Smooth muscle cell (in vitro differentiated cells): ENCODE results near the gene BTNL2. TPM values are rescaled to one million over a fixed set of nuclear protein-coding genes. Genes with fewer than 3 reads are reported as not detected.

ENCODE experiments used
- DNase-seq: peaks from one replicate; lab custom pipeline; 2025; ENCODE audit not compliant: unreplicated experiment; lab: John Stamatoyannopoulos, UW
- H2AFZ ChIP-seq: fragments of 200-600 bp; sonication (generic); 2 replicates; pipeline ENCODE4 v1.6.0; 2016; ENCODE audit warnings: antibody characterized with exemption, low read depth, mild to moderate bottlenecking
- H3F3A ChIP-seq: fragments of 200-600 bp; sonication (generic); 2 replicates; pipeline ENCODE4 v1.6.0; 2017; ENCODE audit warnings: antibody characterized with exemption, low read depth
- H3K27ac ChIP-seq: fragments of 200-600 bp; sonication (generic); 2 replicates; pipeline ENCODE4 v1.5.1; 2016; ENCODE audit warnings: low read depth, mild to moderate bottlenecking
- H3K27me3 ChIP-seq: fragments of 200-600 bp; sonication (generic); 2 replicates; pipeline ENCODE4 v1.6.1; 2016; ENCODE audit warnings: low read depth, mild to moderate bottlenecking
- H3K36me3 ChIP-seq: fragments of 200-600 bp; sonication (generic); 2 replicates; pipeline ENCODE4 v1.5.1; 2016; ENCODE audit warnings: low read depth
- H3K4me1 ChIP-seq: fragments of 200-600 bp; sonication (generic); 2 replicates; pipeline ENCODE4 v1.5.1; 2016; ENCODE audit warnings: low read depth
- H3K4me2 ChIP-seq: fragments of 200-600 bp; sonication (generic); 2 replicates; pipeline ENCODE4 v1.6.0; 2016; ENCODE audit warnings: mild to moderate bottlenecking
- H3K4me3 ChIP-seq: fragments of 200-600 bp; sonication (generic); 2 replicates; pipeline ENCODE4 v1.5.1; 2016; ENCODE audit warnings: mild to moderate bottlenecking
- H3K79me2 ChIP-seq: fragments of 200-600 bp; sonication (generic); 2 replicates; pipeline ENCODE4 v1.6.0; 2016; ENCODE audit warnings: low read depth, mild to moderate bottlenecking
- H3K9ac ChIP-seq: fragments of 200-600 bp; sonication (generic); 2 replicates; pipeline ENCODE4 v1.6.0; 2016; ENCODE audit warnings: low read depth
- H3K9me3 ChIP-seq: fragments of 200-600 bp; sonication (generic); replicated peaks from 2 replicates; pipeline ENCODE4 v1.5.1; 2016; ENCODE audit warnings: low read depth
- H4K20me1 ChIP-seq: fragments of 200-600 bp; sonication (generic); 2 replicates; pipeline ENCODE4 v1.6.0; 2016; ENCODE audit warnings: low read depth
- CTCF ChIP-seq: fragments of 200-600 bp; sonication (generic); IDR thresholded peaks from 2 replicates; pipeline ENCODE4 v1.5.1; 2017; ENCODE audit warnings: borderline replicate concordance, mild to moderate bottlenecking, antibody characterized with exemption; ENCODE audit not compliant: insufficient read depth, poor library complexity, severe bottlenecking
- WGBS: methylation state at CpG from one replicate; pipeline ENCODE4 v1.1.7; 2016; ENCODE audit warnings: low lambda C conversion rate; 5-methylcytosine and 5-hydroxymethylcytosine counted together
- polyA plus RNA-seq: library from polyadenylated mRNA; unstranded; fragments of >200 nt; fragmentation: Nextera tagmentation; extraction: Ambion mirVana; gene quantifications from 2 replicates; pipeline ENCODE4 v1.2.1, GENCODE V29; 2016
- total RNA-seq: library from RNA; depleted of rRNA; stranded (reverse); fragments of >200 nt; gene quantifications from 2 replicates; pipeline ENCODE4 v1.2.3, GENCODE V29; 2014

Gene BTNL2
- total and polyA plus RNA-seq, 2 experiments from 2014 or later: not detected

DNA sequence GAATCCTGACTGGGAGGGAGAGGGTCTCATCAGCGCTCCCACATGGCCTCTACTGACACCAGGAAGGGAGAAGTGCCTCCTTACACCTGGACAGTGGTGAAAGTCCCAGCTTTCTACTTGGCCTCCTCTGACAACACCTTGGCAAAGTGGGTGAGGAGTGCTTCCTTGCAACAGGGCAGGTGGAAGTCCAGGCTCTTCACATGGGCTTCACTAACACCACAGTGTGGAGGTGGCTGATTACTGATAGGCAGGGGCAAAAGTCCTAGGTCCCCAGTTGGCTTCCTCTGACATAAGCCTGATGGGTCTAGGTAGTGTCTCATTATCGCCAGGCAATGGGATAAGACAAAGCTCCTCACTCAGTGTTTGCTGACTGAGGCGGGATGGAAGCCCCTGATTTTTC, 23.2 kb upstream of the BTNL2 start:
- Histone ChIP-seq H3K79me2 (no peaks in the 10 kb centered on the region), H3K4me3 (no peak overlapping the region), H3F3A (no peaks in the 10 kb centered on the region), H3K4me2 (no peak overlapping the region), H3K9ac (no peak overlapping the region), H3K27me3 (no peaks in the 10 kb centered on the region), H3K36me3 (no peaks in the 10 kb centered on the region), H2AFZ (no peak overlapping the region), H4K20me1 (no peaks in the 10 kb centered on the region), H3K4me1 (no peaks in the 10 kb centered on the region), H3K9me3 (no peaks in the 10 kb centered on the region), H3K27ac (no peak overlapping the region)
- no peak for TF ChIP-seq CTCF
- WGBS: 84% methylated on average over 3 of the region's 3 CpGs
- DNase-seq: no peak

- no peak for DNase-seq
- Histone ChIP-seq H4K20me1 (no peaks in the 10 kb centered on the region), H3K4me2 (no peak overlapping the region), H3K79me2 (no peaks in the 10 kb centered on the region), H3K4me1 (no peaks in the 10 kb centered on the region), H3K27ac (no peak overlapping the region), H3K9me3 (no peaks in the 10 kb centered on the region), H3K27me3 (no peaks in the 10 kb centered on the region), H3K9ac (no peak overlapping the region), H3K36me3 (no peaks in the 10 kb centered on the region), H2AFZ (no peak overlapping the region), H3K4me3 (no peak overlapping the region), H3F3A (no peaks in the 10 kb centered on the region)
- TF ChIP-seq CTCF: no peak
- 94% methylated on average over 4 of the region's 4 CpGs for WGBS
Measured at GRCh38 chr6:32427934-32428474, 21.0 kb upstream of the BTNL2 start.

DNA sequence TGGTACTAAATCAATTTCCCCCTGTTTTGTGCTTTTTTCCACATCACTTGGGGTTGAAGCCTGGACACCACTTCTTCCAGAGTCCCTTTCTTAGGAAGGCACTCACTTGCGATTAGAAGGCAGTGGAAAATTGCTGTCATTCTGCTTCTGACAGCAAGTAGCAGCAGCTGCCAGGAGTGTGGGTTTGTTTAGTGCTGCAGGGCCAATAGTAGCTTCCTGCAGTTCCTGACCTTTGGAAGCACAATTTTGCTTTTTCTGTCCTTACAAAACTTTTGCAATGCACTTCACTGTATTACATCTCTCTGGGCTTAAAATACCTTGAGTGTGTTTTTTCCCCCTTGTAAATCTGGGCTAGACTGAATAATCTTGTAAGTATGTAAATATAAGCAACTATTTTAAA, 20.2 kb upstream of the BTNL2 start:
- H3K4me1 ChIP-seq: no peaks in the 10 kb centered on the region
- WGBS: 37% methylated on average over 1 of the region's 1 CpG
- H3K9ac ChIP-seq: no peak overlapping the region
- no peaks in the 10 kb centered on the region for H3K36me3 ChIP-seq
- H3K4me2 ChIP-seq: no peak overlapping the region
- H3K4me3 ChIP-seq: no peak overlapping the region
- DNase-seq: no peak
- H3K27ac ChIP-seq: no peak overlapping the region
- no peaks in the 10 kb centered on the region for H3K27me3 ChIP-seq
- no peaks in the 10 kb centered on the region for H4K20me1 ChIP-seq
- no peak for TF ChIP-seq CTCF
- no peaks in the 10 kb centered on the region for H3K79me2 ChIP-seq
- H3K9me3 ChIP-seq: no peaks in the 10 kb centered on the region
- H3F3A ChIP-seq: no peaks in the 10 kb centered on the region
- H2AFZ ChIP-seq: no peak overlapping the region

DNA sequence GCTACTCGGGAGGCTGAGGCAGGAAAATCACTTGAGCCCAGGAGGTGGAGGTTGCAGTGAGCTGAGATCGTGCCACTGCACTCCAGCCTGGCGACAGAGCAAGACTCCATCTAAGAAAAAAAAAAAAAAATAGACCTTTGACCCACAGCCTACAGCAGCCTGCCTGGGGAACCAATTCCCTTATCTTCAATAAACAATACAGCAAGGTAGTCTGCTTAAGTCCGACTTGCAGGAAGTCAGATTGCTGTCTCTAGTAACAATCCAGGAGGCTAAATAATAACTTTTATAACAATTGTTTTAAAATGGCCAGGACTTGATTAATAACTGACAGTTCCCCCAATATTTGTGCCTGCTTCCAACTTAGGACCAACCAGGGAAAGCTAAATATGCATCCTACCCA, 19.4 kb upstream of the BTNL2 start:
- Histone ChIP-seq H3K9me3 (no peaks in the 10 kb centered on the region), H3K9ac (no peak overlapping the region), H3K4me1 (no peaks in the 10 kb centered on the region), H4K20me1 (no peaks in the 10 kb centered on the region), H3F3A (no peaks in the 10 kb centered on the region), H3K4me3 (no peak overlapping the region), H2AFZ (no peak overlapping the region), H3K36me3 (no peaks in the 10 kb centered on the region), H3K27ac (no peak overlapping the region), H3K4me2 (no peak overlapping the region), H3K27me3 (no peaks in the 10 kb centered on the region), H3K79me2 (no peaks in the 10 kb centered on the region)
- whole genome bisulfite sequencing: 82% methylated on average over 4 of the region's 4 CpGs
- no peak for TF ChIP-seq CTCF
- no peak for DNase-seq
